Measurements from ENCODE around the gene LMF2.

Gene LMF2

GRCh38 chr22:50506611-50507420, 686 bp downstream of the LMF2 start:
- no peak for DNase-seq (ENCODE audit: low read depth)
- peak overlapping the region; percentile 72 for H3K4me3 ChIP-seq (ENCODE audit: low read depth, low read length)

GRCh38 chr22:50505776-50506610, 1.5 kb downstream of the LMF2 start:
- DNase-seq (ENCODE audit: low read depth) = no peak
- peak overlapping the region; percentile 72 for H3K4me3 ChIP-seq (ENCODE audit: low read depth, low read length)

- DNase-seq (ENCODE audit: low read depth) = no peak
- no peak overlapping the region for H3K4me3 ChIP-seq (ENCODE audit: low read depth, low read length)
Measured at GRCh38 chr22:50505276-50505775, 2.2 kb downstream of the LMF2 start.

- no peak overlapping the region for H3K4me3 ChIP-seq (ENCODE audit: low read depth, low read length)
- DNase-seq (ENCODE audit: low read depth) = no peak
Measured at GRCh38 chr22:50504369-50505211, 2.9 kb downstream of the LMF2 start.

GRCh38 chr22:50503475-50504145, 3.9 kb downstream of the LMF2 start:
- no peak for DNase-seq (ENCODE audit: low read depth)
- H3K4me3 ChIP-seq (ENCODE audit: low read depth, low read length) = no peak overlapping the region

- DNase-seq (ENCODE audit: low read depth) = no peak
- no peak overlapping the region for H3K4me3 ChIP-seq (ENCODE audit: low read depth, low read length)
Measured at GRCh38 chr22:50502628-50503474, 4.7 kb downstream of the LMF2 start.

- DNase-seq (ENCODE audit: low read depth) = no peak
- H3K4me3 ChIP-seq (ENCODE audit: low read depth, low read length) = no peak overlapping the region
Measured at GRCh38 chr22:50502096-50502495, 5.4 kb downstream of the LMF2 start.

GRCh38 chr22:50500452-50500851, 7.0 kb downstream of the LMF2 start:
- H3K4me3 ChIP-seq (ENCODE audit: low read depth, low read length) = no peak overlapping the region
- no peak for DNase-seq (ENCODE audit: low read depth)

- DNase-seq (ENCODE audit: low read depth) = no peak
- H3K4me3 ChIP-seq (ENCODE audit: low read depth, low read length) = no peak overlapping the region
Measured at GRCh38 chr22:50498322-50498890, 9.1 kb downstream of the LMF2 start.

GRCh38 chr22:50497093-50497492, 10.4 kb downstream of the LMF2 start:
- DNase-seq (ENCODE audit: low read depth) = no peak
- no peak overlapping the region for H3K4me3 ChIP-seq (ENCODE audit: low read depth, low read length)

GRCh38 chr22:50490531-50491308, 16.8 kb downstream of the LMF2 start:
- H3K4me3 ChIP-seq (ENCODE audit: low read depth, low read length) = no peak overlapping the region
- no peak for DNase-seq (ENCODE audit: low read depth)

GRCh38 chr22:50489363-50490243, 17.9 kb downstream of the LMF2 start:
- H3K4me3 ChIP-seq (ENCODE audit: low read depth, low read length) = no peak overlapping the region
- no peak for DNase-seq (ENCODE audit: low read depth)

- no peak for DNase-seq (ENCODE audit: low read depth)
- H3K4me3 ChIP-seq (ENCODE audit: low read depth, low read length) = no peak overlapping the region
Measured at GRCh38 chr22:50488886-50489285, 18.6 kb downstream of the LMF2 start.

- no peak for DNase-seq (ENCODE audit: low read depth)
- no peak overlapping the region for H3K4me3 ChIP-seq (ENCODE audit: low read depth, low read length)
Measured at GRCh38 chr22:50488006-50488677, 19.4 kb downstream of the LMF2 start.

- H3K4me3 ChIP-seq (ENCODE audit: low read depth, low read length) = no peak overlapping the region
- no peak for DNase-seq (ENCODE audit: low read depth)
Measured at GRCh38 chr22:50487290-50488005, 20.1 kb downstream of the LMF2 start.
